Glutamatergic neuron (in vitro differentiated cells): ENCODE measurements around the gene CCM2. TPM values are rescaled to one million over a fixed set of nuclear protein-coding genes. Genes with fewer than 3 reads are reported as not detected.

Experiments used
- DNase-seq: peaks from one replicate; pipeline ENCODE4 v3.0.0; 2022
- H3K27ac Mint-ChIP-seq: one replicate; pipeline ENCODE4 v1.8.0; 2020; ENCODE audit warnings: mild to moderate bottlenecking, mixed read lengths, inconsistent platforms; ENCODE audit not compliant: unreplicated experiment
- H3K27me3 Mint-ChIP-seq: one replicate; pipeline ENCODE4 v1.8.0; 2020; ENCODE audit warnings: mild to moderate bottlenecking, moderate library complexity, mixed read lengths, inconsistent platforms; ENCODE audit not compliant: unreplicated experiment
- H3K36me3 Mint-ChIP-seq: one replicate; pipeline ENCODE4 v1.8.0; 2020; ENCODE audit warnings: mild to moderate bottlenecking, mixed read lengths, inconsistent platforms; ENCODE audit not compliant: unreplicated experiment
- H3K4me1 Mint-ChIP-seq: one replicate; pipeline ENCODE4 v1.8.0; 2020; ENCODE audit warnings: mild to moderate bottlenecking, low read depth, mixed read lengths, inconsistent platforms; ENCODE audit not compliant: unreplicated experiment
- H3K4me3 Mint-ChIP-seq: one replicate; pipeline ENCODE4 v1.8.0; 2020; ENCODE audit warnings: mild to moderate bottlenecking, mixed read lengths, inconsistent platforms; ENCODE audit not compliant: unreplicated experiment
- H3K9me3 Mint-ChIP-seq: one replicate; pipeline ENCODE4 v1.8.0; 2020; ENCODE audit warnings: mild to moderate bottlenecking, moderate library complexity, mixed read lengths, inconsistent platforms; ENCODE audit not compliant: unreplicated experiment
- total RNA-seq: library from RNA; stranded (reverse); fragmentation: NEBNext Ultra II Directional; extraction: Animal tissue kit (Norgen Biotek cat#: 25700); gene quantifications from one replicate; pipeline ENCODE4 v1.2.1, GENCODE V29; 2021; ENCODE audit not compliant: unreplicated experiment
- TF ChIP-seq, protein P1 (sequence below): fragments of 200-600 bp; sonication (generic); IDR thresholded peaks from one replicate; pipeline ENCODE4 v1.5.0; 2021; ENCODE audit not compliant: partially characterized antibody, unreplicated experiment

The CCM2 gene
- total RNA-seq, 1 donor from 2014 or later = 92.6 TPM

DNA sequence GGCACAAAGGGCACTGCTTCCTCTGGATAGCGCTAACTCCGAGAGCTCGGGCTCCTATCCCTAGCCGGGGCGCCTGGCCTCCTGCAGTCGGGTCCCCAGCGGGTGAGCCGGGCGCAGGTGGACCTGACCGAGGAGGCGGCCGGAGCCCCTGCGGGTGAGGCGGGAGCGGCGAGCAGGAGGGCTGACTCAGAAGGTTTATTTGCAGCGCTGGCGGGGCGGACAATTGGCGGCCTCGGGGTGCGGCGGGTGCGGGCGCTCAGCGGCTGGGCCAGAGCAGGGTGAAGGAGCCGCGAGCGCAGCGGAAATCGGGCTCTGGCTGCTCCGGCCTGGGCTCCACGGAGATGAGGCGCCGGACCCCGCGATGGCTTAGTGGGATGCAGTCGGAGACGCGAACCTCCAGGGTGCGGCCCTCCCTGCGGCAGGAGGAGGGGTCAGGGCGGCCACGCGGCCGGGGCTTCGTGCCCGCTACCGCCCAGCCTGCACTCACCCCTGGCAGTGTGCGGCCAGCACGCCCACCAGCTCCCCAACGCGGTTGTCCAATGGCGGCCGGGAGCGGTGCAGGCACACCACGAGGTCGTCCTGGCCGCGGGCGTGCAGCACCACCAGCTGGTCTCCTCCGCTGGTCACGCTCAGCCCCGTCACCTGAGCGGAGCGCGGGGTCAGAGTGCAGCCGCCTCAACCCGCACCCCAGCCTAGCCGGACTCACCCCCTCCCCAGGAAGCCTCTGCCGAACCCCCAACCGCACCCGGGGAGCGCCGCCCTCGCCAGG, 37.3 kb upstream of the CCM2 start:
- TF ChIP-seq, protein P1, sequence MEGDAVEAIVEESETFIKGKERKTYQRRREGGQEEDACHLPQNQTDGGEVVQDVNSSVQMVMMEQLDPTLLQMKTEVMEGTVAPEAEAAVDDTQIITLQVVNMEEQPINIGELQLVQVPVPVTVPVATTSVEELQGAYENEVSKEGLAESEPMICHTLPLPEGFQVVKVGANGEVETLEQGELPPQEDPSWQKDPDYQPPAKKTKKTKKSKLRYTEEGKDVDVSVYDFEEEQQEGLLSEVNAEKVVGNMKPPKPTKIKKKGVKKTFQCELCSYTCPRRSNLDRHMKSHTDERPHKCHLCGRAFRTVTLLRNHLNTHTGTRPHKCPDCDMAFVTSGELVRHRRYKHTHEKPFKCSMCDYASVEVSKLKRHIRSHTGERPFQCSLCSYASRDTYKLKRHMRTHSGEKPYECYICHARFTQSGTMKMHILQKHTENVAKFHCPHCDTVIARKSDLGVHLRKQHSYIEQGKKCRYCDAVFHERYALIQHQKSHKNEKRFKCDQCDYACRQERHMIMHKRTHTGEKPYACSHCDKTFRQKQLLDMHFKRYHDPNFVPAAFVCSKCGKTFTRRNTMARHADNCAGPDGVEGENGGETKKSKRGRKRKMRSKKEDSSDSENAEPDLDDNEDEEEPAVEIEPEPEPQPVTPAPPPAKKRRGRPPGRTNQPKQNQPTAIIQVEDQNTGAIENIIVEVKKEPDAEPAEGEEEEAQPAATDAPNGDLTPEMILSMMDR = no peak
- H3K27ac Mint-ChIP-seq = no peak overlapping the region
- no peaks in the 10 kb centered on the region for H3K36me3 Mint-ChIP-seq
- no peak overlapping the region for H3K4me3 Mint-ChIP-seq
- H3K4me1 Mint-ChIP-seq = no peaks in the 10 kb centered on the region
- peak; percentile 67 for DNase-seq
- no peaks in the 10 kb centered on the region for H3K9me3 Mint-ChIP-seq
- H3K27me3 Mint-ChIP-seq = peaks cover 7% of the 10 kb centered on the region

DNA sequence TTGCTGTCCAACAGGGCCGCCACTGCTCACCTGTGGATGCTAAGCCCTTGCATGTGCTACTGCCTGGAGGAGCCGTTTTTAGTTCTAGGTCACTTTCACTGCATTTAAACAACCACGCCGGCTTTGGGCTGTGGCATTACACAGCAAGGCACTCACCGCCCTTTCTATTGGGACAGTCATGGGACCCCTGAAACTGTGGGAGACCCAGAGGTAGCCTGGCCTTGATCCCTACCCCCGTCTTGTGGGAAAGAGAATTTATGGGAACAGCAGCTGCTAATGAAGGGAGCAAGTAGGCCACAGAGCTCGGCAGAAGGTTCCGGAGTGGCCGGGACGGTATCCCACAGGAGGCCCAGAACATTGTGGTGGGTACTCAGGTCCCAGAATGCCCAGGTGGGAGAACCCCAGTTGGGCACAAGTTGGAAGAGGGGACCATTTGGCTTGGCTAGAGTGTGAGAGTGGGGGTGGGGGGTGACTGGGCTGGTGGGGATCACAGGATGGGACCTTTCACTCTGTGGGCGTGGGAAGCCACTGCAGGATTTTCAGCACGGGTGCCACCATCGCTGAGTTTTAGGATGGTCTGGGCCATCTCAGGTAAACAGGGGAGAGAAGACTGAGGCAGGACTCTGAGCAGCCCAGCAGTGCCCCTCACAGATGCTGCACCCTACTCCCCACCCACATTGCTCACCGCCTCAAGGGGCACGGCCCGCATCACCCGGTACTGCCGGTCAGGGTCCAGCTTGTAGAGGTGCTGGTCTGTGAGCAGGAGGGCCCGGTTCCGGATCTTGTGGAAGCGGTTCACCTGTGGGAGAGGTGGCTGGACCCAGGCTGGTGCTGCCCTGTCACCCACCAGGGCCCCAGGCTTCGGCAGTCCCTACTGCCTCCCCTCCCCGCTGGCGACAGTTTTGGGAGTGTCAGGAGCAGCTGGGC, 36.4 kb upstream of the CCM2 start:
- Mint-ChIP-seq H3K4me1 (peaks cover 2% of the 10 kb centered on the region), H3K27ac (no peak overlapping the region), H3K4me3 (no peak overlapping the region), H3K9me3 (no peaks in the 10 kb centered on the region), H3K36me3 (no peaks in the 10 kb centered on the region), H3K27me3 (peaks cover 7% of the 10 kb centered on the region)
- TF ChIP-seq, protein P1 = no peak
- DNase-seq = no peak

DNA sequence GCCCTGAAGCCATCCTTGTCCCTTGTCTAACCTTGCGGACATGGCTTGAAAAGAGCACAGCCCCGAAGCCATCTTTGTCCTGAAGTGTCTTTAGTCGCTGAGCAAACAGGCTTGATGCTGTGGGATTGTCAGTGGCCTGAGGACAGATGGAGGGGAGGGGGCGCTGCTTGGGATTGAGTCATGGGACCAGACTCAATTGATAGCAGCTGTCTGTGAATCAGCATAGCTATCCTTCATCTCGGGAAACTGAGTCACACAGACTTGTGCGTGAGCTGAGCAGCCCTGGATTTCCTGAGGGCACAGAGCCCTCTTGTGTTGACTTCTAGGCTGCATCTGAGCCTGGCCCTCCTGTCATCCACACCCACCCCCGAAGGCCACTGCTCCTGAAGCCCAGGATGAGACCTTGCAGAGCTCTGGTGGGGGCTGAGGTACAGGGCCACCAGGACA, 35.6 kb upstream of the CCM2 start:
- Mint-ChIP-seq H3K9me3 (no peaks in the 10 kb centered on the region), H3K36me3 (no peaks in the 10 kb centered on the region), H3K27ac (no peak overlapping the region), H3K4me1 (peaks cover 2% of the 10 kb centered on the region), H3K27me3 (peaks cover 7% of the 10 kb centered on the region), H3K4me3 (no peak overlapping the region)
- TF ChIP-seq, protein P1 = no peak
- DNase-seq = peak; percentile 54

DNA sequence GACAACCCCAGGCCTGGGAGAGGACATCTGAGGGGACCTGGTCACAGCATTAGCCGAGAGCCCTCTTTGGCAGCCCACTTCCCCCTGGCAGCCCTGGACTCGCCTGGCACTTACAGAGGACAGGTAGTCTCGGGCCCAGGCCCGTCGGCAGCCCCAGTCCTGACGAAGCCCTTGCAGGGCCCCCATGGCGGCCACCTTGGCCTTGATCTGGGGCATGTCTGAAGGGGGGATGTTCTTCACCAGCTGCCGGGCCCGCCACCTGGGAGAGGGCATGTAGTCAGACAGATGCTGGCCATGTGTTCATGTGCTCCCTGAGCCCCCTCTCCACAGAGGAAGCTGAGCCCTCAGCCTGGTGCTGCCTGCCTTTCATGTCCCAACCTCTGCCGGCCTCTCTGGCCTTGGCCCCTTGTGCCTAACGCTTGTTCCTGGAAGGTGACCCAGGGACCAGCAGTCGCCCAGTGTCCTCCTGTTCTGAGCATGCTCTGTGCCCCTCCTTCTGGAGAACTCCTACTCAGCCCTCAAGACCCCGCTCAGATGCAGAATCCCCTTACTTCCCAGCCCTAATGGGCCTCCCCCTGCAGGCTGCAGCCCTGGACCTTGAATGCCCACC, 35.1 kb upstream of the CCM2 start:
- peaks cover 2% of the 10 kb centered on the region for H3K4me1 Mint-ChIP-seq
- TF ChIP-seq, protein P1 = no peak
- H3K27ac Mint-ChIP-seq = peak overlapping the region; percentile 35
- no peak overlapping the region for H3K4me3 Mint-ChIP-seq
- no peaks in the 10 kb centered on the region for H3K36me3 Mint-ChIP-seq
- no peaks in the 10 kb centered on the region for H3K9me3 Mint-ChIP-seq
- DNase-seq = no peak
- peaks cover 7% of the 10 kb centered on the region for H3K27me3 Mint-ChIP-seq
